Measurements from ENCODE around the gene RAP2B. TPM values are rescaled to one million over a fixed set of nuclear protein-coding genes. Genes with fewer than 3 reads are reported as not detected.

The RAP2B gene
- total RNA-seq, 4 donors from 2014 or later = 17.6 to 28.2 (median 22.6) TPM

DNA sequence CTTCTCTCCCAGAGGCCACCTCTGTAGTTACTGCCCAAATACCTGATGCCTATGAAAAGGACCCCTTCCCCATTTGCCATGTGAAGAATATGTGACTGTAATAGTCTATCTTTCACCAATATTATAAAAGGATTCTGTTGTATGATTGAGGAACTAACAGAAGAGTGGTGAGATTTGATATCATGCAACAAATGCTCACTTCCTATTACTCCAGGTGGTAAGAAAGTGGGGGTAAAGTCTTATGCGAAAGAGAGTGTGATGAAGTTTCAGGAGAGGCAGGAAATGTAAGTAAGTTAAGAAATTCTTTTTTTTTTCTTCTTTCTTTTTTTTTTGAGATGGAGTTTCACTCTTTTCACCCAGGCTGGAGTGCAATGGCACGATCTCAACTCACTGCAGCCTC, 24.4 kb upstream of the RAP2B start:
- no peak for TF ChIP-seq CTCF (IDR thresholded peaks at IDR 0.05; ENCODE audit: low read depth)

DNA sequence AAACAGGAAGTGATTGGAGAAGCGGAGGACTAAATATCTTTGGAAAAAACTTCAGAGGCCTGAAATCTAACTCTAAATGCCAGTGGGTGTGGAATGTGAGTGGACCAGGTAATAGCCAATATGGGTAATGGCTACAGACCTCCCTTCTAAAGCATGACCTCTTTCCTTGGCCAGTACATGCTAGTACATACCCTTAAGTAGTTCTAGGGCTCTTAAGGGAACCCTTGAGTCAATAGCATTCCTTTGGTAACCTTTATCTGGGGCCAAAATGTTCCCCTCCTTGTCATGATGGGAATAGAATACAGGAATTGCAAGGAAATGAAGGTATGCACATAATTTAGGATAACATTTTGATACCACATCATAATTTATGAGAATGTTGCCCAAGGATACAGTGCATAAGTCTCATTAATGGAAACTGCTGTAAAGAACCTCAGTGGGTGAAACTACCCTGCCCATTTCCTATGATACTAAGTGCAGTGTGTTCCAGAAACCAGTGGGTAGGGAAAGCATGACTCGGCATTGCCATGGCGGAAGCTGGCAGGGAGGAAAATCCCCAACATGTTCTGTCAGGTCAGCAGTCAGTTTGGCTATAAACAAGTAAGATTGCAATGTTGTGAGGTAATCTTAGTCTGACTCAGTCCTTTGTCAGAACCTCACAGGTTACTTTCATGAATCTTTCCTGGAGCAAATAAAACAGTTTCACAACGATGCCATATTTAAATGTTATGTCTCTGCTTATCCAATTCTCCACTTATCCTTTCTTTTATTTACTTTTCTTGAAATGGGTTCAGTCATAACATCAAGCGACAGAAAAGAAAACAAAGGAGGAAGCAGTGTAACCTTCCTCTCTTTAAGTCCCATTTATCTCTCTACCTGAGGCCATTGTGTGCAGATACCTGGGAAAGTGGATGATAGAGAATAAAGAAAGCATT, 23.5 kb upstream of the RAP2B start:
- no peak for TF ChIP-seq CTCF (IDR thresholded peaks at IDR 0.05; ENCODE audit: low read depth)

DNA sequence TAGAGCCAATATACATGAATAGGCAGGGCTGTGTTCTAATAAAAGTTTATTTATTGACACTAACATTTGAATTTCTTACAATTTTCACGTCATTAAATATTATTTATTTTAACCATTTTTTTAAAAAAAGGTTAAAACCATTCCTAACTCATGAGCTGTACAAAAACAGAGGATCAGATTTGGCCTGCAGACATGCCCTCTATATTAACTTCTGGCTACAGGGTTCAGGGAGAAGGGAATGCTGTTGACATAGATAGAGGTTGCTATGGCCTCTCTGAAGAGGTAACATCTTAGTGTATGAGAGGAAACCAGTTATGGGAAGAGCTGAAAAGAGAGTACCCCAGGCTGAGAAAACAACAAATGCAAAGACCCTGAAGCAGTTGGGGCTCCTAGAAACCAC, 19.1 kb upstream of the RAP2B start:
- TF ChIP-seq CTCF (IDR thresholded peaks at IDR 0.05; ENCODE audit: low read depth) = no peak

GRCh38 chr3:153144071-153144470, 18.0 kb upstream of the RAP2B start:
- TF ChIP-seq CTCF (IDR thresholded peaks at IDR 0.05; ENCODE audit: low read depth) = no peak

- TF ChIP-seq CTCF (IDR thresholded peaks at IDR 0.05; ENCODE audit: low read depth) = no peak
Observed at GRCh38 chr3:153144779-153145178, 17.2 kb upstream of the RAP2B start.

- TF ChIP-seq CTCF (IDR thresholded peaks at IDR 0.05; ENCODE audit: low read depth) = no peak
Observed at GRCh38 chr3:153145454-153145853, 16.6 kb upstream of the RAP2B start.

DNA sequence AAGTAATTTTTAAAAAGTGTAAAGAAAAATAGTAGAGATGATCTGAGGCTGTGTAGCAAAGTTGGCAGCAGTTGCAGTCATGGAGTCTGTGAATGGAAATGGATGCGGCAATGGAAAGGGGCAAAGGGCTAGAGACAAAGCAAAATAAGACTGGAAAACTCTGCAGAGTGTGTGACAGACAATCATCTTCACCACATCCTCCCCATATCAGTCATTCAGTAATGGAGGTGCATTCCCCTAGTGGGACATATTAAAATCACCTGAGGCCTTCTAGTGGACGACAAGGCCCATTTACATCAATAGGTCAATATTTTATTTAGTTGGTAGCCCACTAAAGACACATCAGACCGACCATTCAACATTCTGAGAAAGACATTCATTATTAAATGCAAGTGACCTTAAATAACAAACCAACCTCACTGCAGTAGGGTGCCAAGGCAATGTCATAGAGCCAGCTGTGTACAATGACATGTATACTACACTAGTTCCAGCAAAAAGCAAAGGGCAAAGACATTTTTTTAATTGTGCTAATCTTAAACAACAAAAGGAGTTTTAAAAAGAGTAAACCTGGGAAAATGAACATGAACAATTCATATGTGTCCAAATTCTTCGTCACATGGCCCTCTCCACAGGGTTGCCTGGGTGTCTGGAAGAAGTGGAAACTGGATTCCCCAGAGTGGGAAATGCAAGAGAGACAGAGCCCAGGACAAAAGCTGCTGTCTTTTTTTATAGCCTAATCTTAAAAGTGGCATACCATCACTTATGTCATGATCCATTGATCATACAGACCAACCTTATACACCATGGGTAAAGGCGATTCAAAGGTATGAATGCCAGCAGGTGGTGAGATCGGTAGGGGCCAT, 15.6 kb upstream of the RAP2B start:
- no peak for TF ChIP-seq CTCF (IDR thresholded peaks at IDR 0.05; ENCODE audit: low read depth)
